Activated T-cell treated with anti-CD3 and anti-CD28 coated beads for 24 hours (primary cell): Measurements from ENCODE around the gene ASAP2.
"Not testable (repeated sequence)": the region's sequence is repeated elsewhere in the genome, so short reads cannot be mapped to it uniquely, and the experiment has no call there.

Experiments used
- DNase-seq: peaks from one replicate; pipeline ENCODE4 v3.0.0-alpha.2; 2020; ENCODE audit warnings: low read depth

ASAP2 gene

GRCh38 chr2:9212661-9213411 is 6.2 kb downstream of the ASAP2 start:
- DNase-seq: no peak

GRCh38 chr2:9213477-9214051 is 7.0 kb downstream of the ASAP2 start:
- no peak for DNase-seq

GRCh38 chr2:9214873-9215272 is 8.3 kb downstream of the ASAP2 start:
- no peak for DNase-seq

GRCh38 chr2:9215680-9216079 is 9.1 kb downstream of the ASAP2 start:
- DNase-seq: no peak

GRCh38 chr2:9216143-9216542 is 9.5 kb downstream of the ASAP2 start:
- not testable (repeated sequence) for DNase-seq

GRCh38 chr2:9217838-9218770 is 11.5 kb downstream of the ASAP2 start:
- DNase-seq: no peak

GRCh38 chr2:9219027-9219445 is 12.4 kb downstream of the ASAP2 start:
- no peak for DNase-seq

- DNase-seq: no peak
Observed at GRCh38 chr2:9220201-9220600, 13.6 kb downstream of the ASAP2 start.

- no peak for DNase-seq
Observed at GRCh38 chr2:9221223-9221622, 14.6 kb downstream of the ASAP2 start.

- no peak for DNase-seq
Observed at GRCh38 chr2:9222239-9222892, 15.8 kb downstream of the ASAP2 start.

GRCh38 chr2:9222893-9223287 is 16.3 kb downstream of the ASAP2 start:
- DNase-seq: no peak

- DNase-seq: no peak
Observed at GRCh38 chr2:9225806-9226205, 19.2 kb downstream of the ASAP2 start.

- DNase-seq: no peak
Observed at GRCh38 chr2:9226458-9227380, 20.1 kb downstream of the ASAP2 start.

GRCh38 chr2:9228088-9228751 is 21.6 kb downstream of the ASAP2 start:
- DNase-seq: no peak

GRCh38 chr2:9228781-9229469 is 22.3 kb downstream of the ASAP2 start:
- no peak for DNase-seq

GRCh38 chr2:9229470-9229820 is 22.8 kb downstream of the ASAP2 start:
- DNase-seq: no peak

- DNase-seq: no peak
Observed at GRCh38 chr2:9230051-9230802, 23.6 kb downstream of the ASAP2 start.

GRCh38 chr2:9230881-9231280 is 24.3 kb downstream of the ASAP2 start:
- DNase-seq: no peak
